CD4-positive, alpha-beta T cell (primary cell): Measurements from ENCODE around the gene DTNB. TPM values are rescaled to one million over a fixed set of nuclear protein-coding genes. Genes with fewer than 3 reads are reported as not detected.
A peak's percentile ranks its signal among the peaks of the same experiment; 100 is the strongest.

Source experiments
- ATAC-seq: fragments of 200-7000 bp; cut with Tn5 transposase; one replicate; pipeline ENCODE4 v1.10.0; 2022; ENCODE audit warnings: mild to moderate bottlenecking; ENCODE audit not compliant: poor library complexity
- CTCF ChIA-PET: fragments of 350-600 bp; sonication (Branson Sonifier 250); formaldehyde crosslinking; loops from one replicate; lab custom pipeline; 2021; ENCODE audit warnings: antibody characterized with exemption, inconsistent platforms; lab: Charles Lee
- POLR2A ChIA-PET: fragments of 350-600 bp; sonication (Branson Sonifier 250); formaldehyde crosslinking; loops from one replicate; lab custom pipeline; 2021; ENCODE audit warnings: antibody characterized with exemption, inconsistent platforms; lab: Charles Lee
- DNase-seq, 14 experiments: peaks; one replicate each; pipeline ENCODE4 v3.0.0-alpha.2; 2013 to 2020; ENCODE audit warnings: mixed read lengths in 2 of 14
- H3K27ac ChIP-seq, 2 donors: one replicate each; pipeline versions ENCODE4 v1.5.1 to v1.7.0; 2013; ENCODE audit warnings: low read length in 2 of 2, low read depth in 1 of 2, mild to moderate bottlenecking in 1 of 2
- H3K27me3 ChIP-seq, 2 experiments: 1 replicate in 1 of 2; 2 replicates in 1 of 2; pipeline versions ENCODE4 v1.6.1 to v1.7.0; 2013; ENCODE audit warnings: low read length in 2 of 2, control low read depth in 1 of 2, mild to moderate bottlenecking in 1 of 2, moderate library complexity in 1 of 2; ENCODE audit not compliant: insufficient read depth in 2 of 2, control insufficient read depth in 1 of 2
- H3K36me3 ChIP-seq: one replicate; pipeline ENCODE4 v1.6.1; 2013; ENCODE audit warnings: low read length, control low read depth; ENCODE audit not compliant: insufficient read depth
- H3K4me1 ChIP-seq: one replicate; pipeline ENCODE4 v1.6.1; 2013; ENCODE audit warnings: low read length, control low read depth; ENCODE audit not compliant: insufficient read depth
- H3K4me3 ChIP-seq: one replicate; pipeline ENCODE4 v1.5.1; 2013; ENCODE audit warnings: mild to moderate bottlenecking, low read length, moderate library complexity
- H3K9me3 ChIP-seq, 2 experiments: 1 replicate in 1 of 2; 2 replicates in 1 of 2; pipeline versions ENCODE4 v1.6.1 to v1.7.0; 2013; ENCODE audit warnings: low read length in 2 of 2, mild to moderate bottlenecking in 2 of 2, control low read depth in 1 of 2, moderate library complexity in 1 of 2; ENCODE audit not compliant: control insufficient read depth in 1 of 2, insufficient read depth in 1 of 2
- H3K27ac Mint-ChIP-seq: one replicate; pipeline ENCODE4 v1.8.0; 2020; ENCODE audit warnings: mixed read lengths
- H3K27me3 Mint-ChIP-seq: one replicate; pipeline ENCODE4 v1.8.0; 2021; ENCODE audit warnings: mixed read lengths
- H3K36me3 Mint-ChIP-seq: one replicate; pipeline ENCODE4 v1.8.0; 2021; ENCODE audit warnings: low read depth, mixed read lengths
- H3K4me1 Mint-ChIP-seq: one replicate; pipeline ENCODE4 v1.8.0; 2021; ENCODE audit warnings: low read depth, mixed read lengths
- H3K4me3 Mint-ChIP-seq: one replicate; pipeline ENCODE4 v1.8.0; 2020; ENCODE audit warnings: mild to moderate bottlenecking, mixed read lengths
- H3K9me3 Mint-ChIP-seq: one replicate; pipeline ENCODE4 v1.8.0; 2020; ENCODE audit warnings: mixed read lengths
- CTCF ChIP-seq: fragments of 200-600 bp; IDR thresholded peaks from one replicate; pipeline ENCODE4 v1.8.0; 2022; ENCODE audit warnings: antibody characterized with exemption, mild to moderate bottlenecking
- intact Hi-C, 2 experiments: fragments of 100-400 bp; cut with DNase I in 1 of 2; cut with micrococcal nuclease in 1 of 2; formaldehyde crosslinking; loops; one replicate each; pipeline versions ENCODE4 v1.15.1 to v1.9.0; 2023 to 2025; cut with DNase I, micrococcal nuclease
- total RNA-seq, 174 experiments: library from RNA in 2 of 174; stranded (reverse) in 2 of 174; gene quantifications; one replicate each; pipeline ENCODE4 v1.2.3 and lab custom pipeline; 2021 to 2026

DTNB gene
- total RNA-seq, 2 experiments from 2014 or later: 30.1 to 33.6 TPM

GRCh38 chr2:25372405-25373268 is 300.7 kb downstream of the DTNB start:
- Mint-ChIP-seq H3K36me3 (no peaks in the 10 kb centered on the region), H3K27me3 (no peaks in the 10 kb centered on the region), H3K4me1 (peaks cover 14% of the 10 kb centered on the region), H3K27ac (no peak overlapping the region), H3K9me3 (no peaks in the 10 kb centered on the region), H3K4me3 (no peak overlapping the region)
- DNase-seq (no peak), ATAC-seq (no peak)
- Histone ChIP-seq H3K36me3 (no peaks in the 10 kb centered on the region), H3K4me1 (peaks cover 19% of the 10 kb centered on the region), H3K27me3 (no peaks in the 10 kb centered on the region), H3K4me3 (no peak overlapping the region), H3K9me3 (no peaks in the 10 kb centered on the region), H3K27ac (no peak overlapping the region)
- intact Hi-C loops: loop anchor here in 1 of 2 experiments (10.0 kb wide), 1 partner anchor 208 kb away; the partner anchor contains the start of gene POMC
- ChIA-PET CTCF (interaction anchor here (1.5 kb wide), 1 partner anchor 11 kb away, joined by 6 read pairs; no protein-coding TSS in a partner anchor), POLR2A (interaction anchor here (3.5 kb wide), 1 partner anchor 10 kb away, joined by 15 read pairs; no protein-coding TSS in a partner anchor)
- TF ChIP-seq CTCF: no peak

GRCh38 chr2:25371253-25372241 is 301.8 kb downstream of the DTNB start:
- Histone ChIP-seq H3K36me3 (no peaks in the 10 kb centered on the region), H3K27ac (no peak overlapping the region), H3K9me3 (no peaks in the 10 kb centered on the region), H3K4me1 (peaks cover 8% of the 10 kb centered on the region), H3K27me3 (no peaks in the 10 kb centered on the region), H3K4me3 (no peak overlapping the region)
- Mint-ChIP-seq H3K4me1 (peaks cover 5% of the 10 kb centered on the region), H3K27me3 (no peaks in the 10 kb centered on the region), H3K9me3 (no peaks in the 10 kb centered on the region), H3K4me3 (no peak overlapping the region), H3K27ac (no peak overlapping the region), H3K36me3 (no peaks in the 10 kb centered on the region)
- DNase-seq (peak in 1 of 14 experiments; percentile 4), ATAC-seq (peak; percentile 29)
- ChIA-PET POLR2A (interaction anchor here (0.6 to 3.5 kb wide), 2 partner anchors 9 to 31 kb away, joined by 5 to 15 read pairs; no protein-coding TSS in a partner anchor), CTCF (interaction anchor here (1.5 kb wide), 1 partner anchor 10 kb away, joined by 6 read pairs; no protein-coding TSS in a partner anchor)
- no peak for TF ChIP-seq CTCF
- intact Hi-C loops: loop anchor here in 1 of 2 experiments (10.0 kb wide), 1 partner anchor 207 kb away; the partner anchor contains the start of gene POMC

- H3K27ac ChIP-seq: no peak overlapping the region
- no peak for TF ChIP-seq CTCF
- H3K4me1 Mint-ChIP-seq: peaks cover 5% of the 10 kb centered on the region
- H3K36me3 ChIP-seq: no peaks in the 10 kb centered on the region
- H3K9me3 Mint-ChIP-seq: no peaks in the 10 kb centered on the region
- intact Hi-C loops: loop anchor here (10.0 kb wide), 2 partner anchors 205 to 395 kb away; partner anchors contain the start of genes DNAJC27 (in 2 of the 2) and POMC (in 1 of the 2)
- DNase-seq (no peak), ATAC-seq (no peak)
- H3K4me3 ChIP-seq: no peak overlapping the region
- no peaks in the 10 kb centered on the region for H3K9me3 ChIP-seq
- POLR2A ChIA-PET: interaction anchor here (3.5 kb wide), 1 partner anchor 8 kb away, joined by 15 read pairs; no protein-coding TSS in a partner anchor
- no peak overlapping the region for H3K4me3 Mint-ChIP-seq
- CTCF ChIA-PET: no interaction called here
- H3K4me1 ChIP-seq: no peaks in the 10 kb centered on the region
- no peaks in the 10 kb centered on the region for H3K36me3 Mint-ChIP-seq
- no peak overlapping the region for H3K27ac Mint-ChIP-seq
- no peaks in the 10 kb centered on the region for H3K27me3 Mint-ChIP-seq
- H3K27me3 ChIP-seq: no peaks in the 10 kb centered on the region
Observed at GRCh38 chr2:25369876-25370275, 303.5 kb downstream of the DTNB start.
